WTC11 (cell line): Measurements from ENCODE around the gene BACH2. TPM values are rescaled to one million over a fixed set of nuclear protein-coding genes. Genes with fewer than 3 reads are reported as not detected.

Source experiments
- ATAC-seq: fragments of 200-7000 bp; cut with Tn5 transposase; 2 replicates; pipeline ENCODE4 v1.10.0; 2021; ENCODE audit warnings: mild to moderate bottlenecking, moderate library complexity
- CTCF ChIA-PET: fragments of 300-600 bp; sonication (Branson Sonifier 250); formaldehyde crosslinking; loops from one replicate; lab custom pipeline; 2021; ENCODE audit warnings: antibody characterized with exemption; lab: Charles Lee
- POLR2A ChIA-PET: fragments of 350-600 bp; sonication (Branson Sonifier 250); formaldehyde crosslinking; loops from one replicate; lab custom pipeline; 2021; ENCODE audit warnings: antibody characterized with exemption; lab: Charles Lee
- DNase-seq: peaks from one replicate; pipeline ENCODE4 v3.0.0; 2021; ENCODE audit warnings: low spot score
- H3K27ac Mint-ChIP-seq: 2 replicates; pipeline ENCODE4 v1.8.0; 2021; ENCODE audit warnings: mixed read lengths
- H3K27me3 Mint-ChIP-seq: 2 replicates; pipeline ENCODE4 v1.8.0; 2021; ENCODE audit warnings: low read depth, mild to moderate bottlenecking, moderate library complexity, mixed read lengths
- H3K36me3 Mint-ChIP-seq: 2 replicates; pipeline ENCODE4 v1.8.0; 2021; ENCODE audit warnings: mixed read lengths
- H3K4me1 Mint-ChIP-seq: 2 replicates; pipeline ENCODE4 v1.8.0; 2022; ENCODE audit warnings: mixed read lengths
- H3K4me3 Mint-ChIP-seq: 2 replicates; pipeline ENCODE4 v1.8.0; 2021; ENCODE audit warnings: mild to moderate bottlenecking, moderate library complexity, mixed read lengths
- H3K9me3 Mint-ChIP-seq: 2 replicates; pipeline ENCODE4 v1.8.0; 2021; ENCODE audit warnings: mixed read lengths
- ATF6 ChIP-seq: sonication (generic); formaldehyde crosslinking; IDR thresholded peaks from 2 replicates; pipeline ENCODE4 v1.8.1; 2023; ENCODE audit warnings: mild to moderate bottlenecking, missing genetic modification reagents
- CBFB ChIP-seq: sonication (generic); formaldehyde crosslinking; IDR thresholded peaks from 2 replicates; pipeline ENCODE4 v1.8.1; 2022; ENCODE audit warnings: mild to moderate bottlenecking, low read depth, missing genetic modification reagents
- E2F5 ChIP-seq: sonication (generic); formaldehyde crosslinking; IDR thresholded peaks from 2 replicates; pipeline ENCODE4 v1.8.1; 2022; ENCODE audit warnings: mild to moderate bottlenecking, moderate library complexity, missing genetic modification reagents
- IRF2 ChIP-seq: sonication (generic); formaldehyde crosslinking; IDR thresholded peaks from 2 replicates; pipeline ENCODE4 v1.8.0; 2022; ENCODE audit warnings: low read depth, missing genetic modification reagents, borderline replicate concordance
- microRNA-seq: library from miRNA; unstranded; fragments of <30 nt; microRNA quantifications from one replicate; pipeline ENCODE4 v1.2.0, GENCODE V29; 2022; ENCODE audit warnings: borderline number of aligned reads
- total RNA-seq: library from RNA; stranded (reverse); gene quantifications from 3 replicates; pipeline ENCODE4 v1.2.3, GENCODE V29; 2021

BACH2 gene
- total RNA-seq, 1 experiment from 2014 or later = 5.9 TPM

- DNase-seq = no peak
- Mint-ChIP-seq H3K27me3 (peaks cover 43% of the 10 kb centered on the region), H3K4me1 (peaks cover 11% of the 10 kb centered on the region), H3K4me3 (no peak overlapping the region), H3K27ac (no peak overlapping the region), H3K36me3 (no peaks in the 10 kb centered on the region), H3K9me3 (no peaks in the 10 kb centered on the region)
- TF ChIP-seq CBFB (CRISPR knock-in tag) (no peak), IRF2 (CRISPR knock-in tag) (no peak), ATF6 (CRISPR knock-in tag) (no peak), E2F5 (CRISPR knock-in tag) (no peak)
- ChIA-PET CTCF (no interaction called here), POLR2A (no interaction called here)
- ATAC-seq = no peak
Measured at GRCh38 chr6:89886378-89887120, 410.1 kb downstream of the BACH2 start.

Small RNA genes lying within 50 kb of the gene (microRNA-seq; reads per million reads assigned to microRNA genes)
- gene MIR4464 = not detected
